ENCODE measurements around the gene CAMTA1. TPM values are rescaled to one million over a fixed set of nuclear protein-coding genes. Genes with fewer than 3 reads are reported as not detected.

CAMTA1 gene
- total RNA-seq, 1 donor from 2014 or later = 114 TPM

- intact Hi-C loops (cut with DNase I) = no loop called here
- no peak for DNase-seq (ENCODE audit: low spot score)
These were observed 318.1 kb downstream of the CAMTA1 start for GRCh38 chr1:7103361-7103782.

DNA sequence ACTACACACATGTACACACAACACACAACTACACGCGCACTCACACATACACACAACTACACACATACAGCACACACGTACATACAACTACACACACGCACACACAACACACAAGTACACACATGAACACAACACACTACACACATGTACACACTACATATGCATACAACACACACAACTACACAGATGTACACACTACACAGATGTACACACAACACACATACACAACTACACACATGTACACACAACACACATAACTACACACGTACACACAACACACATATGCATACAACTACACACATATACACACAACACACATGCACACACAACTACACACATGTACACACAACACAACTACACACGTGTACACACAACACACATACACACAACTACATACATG, 318.6 kb downstream of the CAMTA1 start:
- no peak for DNase-seq (ENCODE audit: low spot score)
- intact Hi-C loops (cut with DNase I) = no loop called here

GRCh38 chr1:7104339-7104738, 319.1 kb downstream of the CAMTA1 start:
- intact Hi-C loops (cut with DNase I) = no loop called here
- no peak for DNase-seq (ENCODE audit: low spot score)

DNA sequence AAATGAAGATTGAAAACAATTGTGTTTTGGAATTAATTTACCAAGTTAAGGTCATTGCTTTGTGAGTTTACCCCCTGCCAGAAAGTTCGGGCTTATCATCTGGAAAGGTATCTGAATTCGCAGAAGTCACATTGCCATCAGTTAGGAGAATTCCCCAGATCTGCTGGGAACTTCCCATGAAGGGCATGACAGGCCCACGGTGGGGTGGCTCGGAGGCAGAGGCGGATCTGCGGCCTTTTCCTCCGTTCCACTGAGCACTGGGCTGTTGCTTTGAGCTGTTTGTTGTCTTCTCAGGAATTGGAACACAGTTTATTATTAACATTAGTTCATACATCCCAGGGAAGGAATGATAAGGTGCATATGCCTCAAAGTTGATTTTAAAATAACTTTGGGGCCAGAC, 320.0 kb downstream of the CAMTA1 start:
- DNase-seq (ENCODE audit: low spot score) = no peak
- intact Hi-C loops (cut with DNase I) = no loop called here

DNA sequence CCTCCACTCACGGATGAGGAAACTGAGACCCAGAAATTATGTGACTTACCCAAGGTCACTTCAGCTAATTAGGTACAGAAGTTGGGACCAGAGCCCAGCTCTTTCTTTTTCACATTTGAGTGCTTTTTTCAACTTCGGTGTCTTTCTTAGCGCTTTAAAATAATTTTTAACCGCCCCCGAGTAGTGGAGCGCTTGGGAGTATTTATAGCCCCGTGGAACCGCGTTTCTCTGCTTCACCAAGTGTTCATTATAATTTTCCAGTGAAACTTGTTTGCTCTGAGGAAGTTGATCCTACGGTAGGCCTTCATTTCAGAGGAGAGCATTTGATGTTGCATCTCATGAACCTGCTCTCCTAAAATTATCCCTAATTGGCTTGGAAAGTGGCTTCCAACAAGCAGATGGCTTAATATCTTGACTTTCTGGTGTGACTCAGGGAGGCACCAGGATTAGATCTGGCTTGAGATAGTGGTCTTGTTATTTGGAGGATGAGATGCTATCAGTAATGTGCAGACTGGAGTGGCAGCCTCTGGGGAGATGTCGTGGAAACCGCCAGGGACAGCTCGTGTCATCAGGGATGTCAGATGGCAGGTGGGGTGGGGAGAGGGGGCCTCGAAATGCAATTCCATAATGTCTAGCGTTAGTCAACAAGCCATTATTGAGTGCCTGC, 321.3 kb downstream of the CAMTA1 start:
- intact Hi-C loops (cut with DNase I) = no loop called here
- DNase-seq (ENCODE audit: low spot score) = no peak

DNA sequence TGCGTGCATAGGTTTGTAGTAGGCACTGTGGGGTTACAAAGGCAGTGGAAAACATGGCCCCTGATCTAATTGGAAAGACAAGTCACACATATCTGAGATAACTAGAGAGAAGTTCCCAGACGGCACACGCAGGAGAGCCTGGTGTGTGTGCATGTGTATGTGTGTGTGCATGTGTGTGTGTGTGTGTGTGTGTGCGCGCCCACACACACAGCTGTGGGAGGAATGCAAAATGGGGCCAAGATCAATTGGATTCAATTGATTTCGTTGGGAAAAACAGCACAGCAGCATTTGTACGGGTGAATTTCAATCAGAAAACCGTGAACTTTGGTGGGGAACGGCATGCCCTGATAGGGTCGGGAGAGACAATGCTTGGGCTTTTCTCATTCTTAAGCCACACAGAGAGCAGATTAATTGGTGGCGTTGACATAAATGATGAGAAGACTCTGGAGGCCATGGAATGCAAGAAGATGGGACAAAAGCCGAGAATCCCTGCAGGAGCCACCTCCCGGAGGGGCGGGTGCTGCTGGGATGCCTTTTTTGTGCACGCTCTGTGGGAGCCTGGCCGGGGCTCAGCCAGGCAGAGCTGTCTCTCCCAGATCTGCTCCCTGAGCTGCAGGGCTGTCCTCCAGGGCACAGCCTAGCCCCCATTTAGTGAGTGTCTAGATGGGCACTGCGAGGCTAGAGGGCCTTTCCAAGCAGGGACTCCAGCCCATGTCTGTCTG, 322.0 kb downstream of the CAMTA1 start:
- intact Hi-C loops (cut with DNase I) = no loop called here
- no peak for DNase-seq (ENCODE audit: low spot score)

- no peak for DNase-seq (ENCODE audit: low spot score)
- intact Hi-C loops (cut with DNase I) = no loop called here
These were observed 323.0 kb downstream of the CAMTA1 start for GRCh38 chr1:7108251-7108650.

DNA sequence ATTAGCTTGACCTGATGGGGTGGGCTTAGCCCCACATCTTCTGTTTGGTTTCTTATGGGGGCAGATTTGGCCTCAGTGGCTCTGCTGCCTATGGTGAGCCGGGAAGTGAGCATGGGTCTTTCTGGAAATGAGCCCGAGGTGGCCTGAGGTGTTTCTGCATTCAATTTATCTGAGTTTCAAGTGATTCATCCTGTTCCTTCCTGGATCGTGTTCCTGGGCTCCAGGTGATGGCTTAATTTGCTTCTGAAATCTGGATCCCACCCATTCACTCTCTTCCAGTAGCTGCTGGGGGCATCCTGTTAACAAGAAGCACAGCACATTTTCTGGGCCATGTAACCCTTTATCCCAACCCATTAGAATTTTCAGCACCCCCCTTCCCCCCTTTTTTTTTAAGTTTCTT, 324.6 kb downstream of the CAMTA1 start:
- intact Hi-C loops (cut with DNase I) = no loop called here
- no peak for DNase-seq (ENCODE audit: low spot score)

- no peak for DNase-seq (ENCODE audit: low spot score)
- intact Hi-C loops (cut with DNase I) = no loop called here
These were observed 325.1 kb downstream of the CAMTA1 start for GRCh38 chr1:7110321-7110720.

DNA sequence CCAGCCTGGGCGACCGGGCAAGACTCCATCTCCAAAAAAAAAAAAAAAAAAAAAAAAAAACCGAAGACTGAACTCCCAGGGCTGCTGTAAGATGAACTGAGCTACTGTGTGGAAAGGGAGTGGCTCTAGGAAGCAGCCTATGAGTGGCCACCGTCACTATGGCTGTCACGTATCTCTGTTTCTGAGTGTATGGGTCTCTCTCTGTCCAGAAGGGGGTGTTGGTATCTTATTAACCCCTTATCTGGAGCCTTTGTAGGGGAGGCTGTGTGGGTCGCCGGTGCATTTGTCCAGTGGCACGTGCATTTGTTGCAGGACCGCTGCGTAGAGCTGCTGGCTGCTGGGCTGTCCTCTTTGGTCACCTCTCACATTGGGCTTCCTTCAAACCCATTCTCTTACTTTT, 326.6 kb downstream of the CAMTA1 start:
- no peak for DNase-seq (ENCODE audit: low spot score)
- intact Hi-C loops (cut with DNase I) = no loop called here

GRCh38 chr1:7113136-7113535, 327.9 kb downstream of the CAMTA1 start:
- intact Hi-C loops (cut with DNase I) = no loop called here
- no peak for DNase-seq (ENCODE audit: low spot score)

DNA sequence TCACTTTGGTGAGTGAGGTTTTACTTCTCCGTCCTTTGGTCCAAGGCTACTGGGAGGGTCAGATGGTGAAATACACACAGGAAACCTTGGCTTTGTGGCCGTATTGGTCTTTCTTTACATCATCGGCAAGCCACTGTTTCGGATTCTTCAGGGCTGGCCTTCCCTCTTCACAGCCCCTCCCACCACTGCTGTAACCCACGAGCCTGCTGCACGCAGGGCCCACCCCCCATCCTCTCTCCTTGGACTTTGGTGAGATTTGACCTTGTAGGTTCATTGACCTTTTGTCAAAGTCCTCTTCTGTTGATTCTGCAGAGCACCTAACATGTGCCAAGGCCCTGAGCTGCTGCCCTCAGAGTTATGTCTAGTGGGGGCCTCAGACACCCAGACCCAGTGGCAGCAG, 328.6 kb downstream of the CAMTA1 start:
- no peak for DNase-seq (ENCODE audit: low spot score)
- intact Hi-C loops (cut with DNase I) = no loop called here

DNA sequence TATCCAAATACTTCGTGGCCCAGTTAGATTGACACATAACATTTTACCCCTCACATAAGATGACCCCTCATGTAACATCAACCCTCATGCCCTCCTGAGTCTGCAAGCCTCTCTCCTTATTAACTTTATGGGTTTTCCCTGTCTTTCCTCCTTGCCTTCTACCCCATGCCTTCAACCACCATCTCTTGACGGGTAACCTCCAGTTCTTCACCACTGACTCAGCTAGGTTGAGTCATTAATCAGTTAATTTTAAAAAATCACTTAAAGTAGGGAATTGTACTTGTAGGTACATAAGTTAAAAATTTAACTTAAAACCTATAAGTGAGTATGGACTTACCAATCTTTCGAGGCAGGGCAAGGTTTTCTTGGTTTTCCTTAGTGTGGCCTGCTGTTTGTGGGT, 330.7 kb downstream of the CAMTA1 start:
- intact Hi-C loops (cut with DNase I) = no loop called here
- no peak for DNase-seq (ENCODE audit: low spot score)

DNA sequence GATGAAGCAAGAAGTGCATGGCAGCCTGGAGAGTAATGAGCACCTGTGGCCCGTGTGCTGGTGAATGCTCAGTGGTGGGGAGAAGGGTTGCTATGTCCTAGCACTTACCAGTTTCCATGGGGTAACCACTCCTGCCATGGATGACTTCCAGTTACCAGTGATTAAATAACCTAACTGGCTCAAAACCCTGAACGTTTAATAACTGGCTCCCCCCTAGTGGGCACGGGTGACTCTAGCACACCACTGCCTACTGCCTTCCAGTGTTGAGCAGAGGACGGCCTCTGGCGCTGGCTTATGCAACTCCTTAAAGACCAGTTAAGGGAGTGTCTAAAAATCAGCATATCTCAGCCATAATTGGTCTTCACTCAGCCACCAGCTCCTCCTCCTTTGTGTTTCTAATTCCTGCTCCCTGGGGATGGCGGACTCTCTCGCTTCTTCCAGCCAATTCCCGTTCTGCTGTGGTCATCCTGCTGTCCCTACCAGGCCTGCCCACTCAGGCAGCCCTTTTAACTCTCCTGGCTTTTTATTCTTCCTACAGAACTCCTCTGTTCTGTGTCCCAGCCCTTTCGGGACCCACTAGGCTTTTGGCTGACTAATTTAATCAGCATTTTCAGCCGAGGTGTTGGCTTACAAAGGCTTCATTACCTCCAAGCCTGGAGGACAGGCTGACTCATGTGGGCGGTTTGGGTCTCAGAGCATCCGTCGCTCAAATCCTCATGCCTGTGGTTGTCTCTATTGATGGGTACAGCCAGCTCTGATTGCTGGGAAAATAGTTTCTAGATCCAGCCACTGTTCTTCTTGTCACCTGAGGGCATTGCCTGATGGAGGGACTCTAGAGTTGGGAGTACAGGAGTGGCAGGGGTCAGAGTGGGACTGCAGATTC, 332.4 kb downstream of the CAMTA1 start:
- intact Hi-C loops (cut with DNase I) = no loop called here
- no peak for DNase-seq (ENCODE audit: low spot score)

DNA sequence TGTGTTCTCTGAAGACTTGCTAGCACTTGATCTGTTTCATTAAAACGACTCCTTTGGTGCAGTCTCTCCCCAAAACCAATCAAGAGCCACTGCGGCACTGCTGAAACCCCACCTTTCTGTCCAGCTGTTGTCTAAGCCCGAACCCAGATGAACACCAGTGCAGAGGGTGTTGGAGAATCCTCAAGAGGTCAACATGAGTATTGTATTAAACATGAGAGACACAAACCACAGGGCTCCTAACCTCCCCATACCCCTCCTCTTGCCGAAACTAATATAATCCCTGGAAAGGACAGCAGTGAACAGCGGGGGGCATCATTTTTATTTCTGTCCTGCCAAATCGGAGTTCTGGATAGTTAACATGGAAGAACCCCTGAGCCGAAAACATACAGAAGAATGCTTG, 333.9 kb downstream of the CAMTA1 start:
- DNase-seq (ENCODE audit: low spot score) = no peak
- intact Hi-C loops (cut with DNase I) = no loop called here

DNA sequence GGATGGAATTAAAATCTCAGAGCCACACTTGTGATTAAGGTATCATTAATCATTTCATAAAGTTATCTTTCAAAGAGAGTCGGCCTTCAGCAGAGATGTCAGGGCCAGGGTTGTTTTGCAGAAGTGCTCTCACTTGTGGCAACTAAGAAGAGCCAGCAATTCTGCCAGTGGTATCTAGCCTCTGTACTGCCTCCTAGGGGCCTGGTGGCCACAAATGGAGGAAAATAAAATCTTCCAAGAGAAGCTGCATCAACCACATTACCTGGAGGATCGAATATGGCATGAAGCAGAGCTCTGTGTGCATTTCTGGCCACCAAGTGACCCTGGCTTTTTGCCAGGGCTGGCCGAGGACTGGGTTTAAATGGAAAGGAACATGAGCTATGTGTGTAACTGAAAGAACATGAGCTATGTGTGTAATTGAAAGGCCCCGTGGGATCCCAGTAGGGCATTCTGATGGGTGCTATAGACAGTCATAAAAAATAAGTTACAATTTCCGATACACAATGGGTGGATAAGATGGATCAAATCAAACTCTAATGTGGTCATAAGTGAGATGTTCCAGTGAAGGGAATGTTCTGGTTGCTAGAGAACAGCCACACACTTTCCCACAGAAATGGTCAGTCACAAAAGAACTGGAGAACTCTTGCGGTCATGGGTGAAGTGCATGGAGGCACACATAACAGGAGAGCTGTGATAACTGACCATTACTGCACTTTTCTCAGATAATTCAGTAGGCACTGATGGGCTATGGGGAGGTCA, 335.8 kb downstream of the CAMTA1 start:
- intact Hi-C loops (cut with DNase I) = no loop called here
- DNase-seq (ENCODE audit: low spot score) = no peak

DNA sequence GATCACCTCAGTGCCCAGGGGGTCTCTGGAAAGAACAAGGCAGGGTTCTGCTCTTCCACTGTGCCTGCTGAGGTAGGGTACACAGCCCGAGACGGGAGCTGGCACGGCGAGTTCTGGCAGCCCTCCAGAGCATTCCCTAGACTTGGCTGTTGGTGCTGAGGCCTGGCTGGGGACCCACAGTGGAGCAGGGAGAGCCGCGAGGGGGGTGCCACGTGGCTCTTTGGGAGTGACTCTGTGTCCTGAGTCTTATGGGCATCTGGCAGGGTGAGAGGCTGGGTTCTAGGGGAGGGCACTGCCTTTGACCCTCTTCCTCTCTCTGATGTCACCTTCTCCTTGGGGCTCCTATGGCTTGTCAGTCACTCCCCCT, 336.4 kb downstream of the CAMTA1 start:
- intact Hi-C loops (cut with DNase I) = no loop called here
- DNase-seq (ENCODE audit: low spot score) = peak; percentile 88

DNA sequence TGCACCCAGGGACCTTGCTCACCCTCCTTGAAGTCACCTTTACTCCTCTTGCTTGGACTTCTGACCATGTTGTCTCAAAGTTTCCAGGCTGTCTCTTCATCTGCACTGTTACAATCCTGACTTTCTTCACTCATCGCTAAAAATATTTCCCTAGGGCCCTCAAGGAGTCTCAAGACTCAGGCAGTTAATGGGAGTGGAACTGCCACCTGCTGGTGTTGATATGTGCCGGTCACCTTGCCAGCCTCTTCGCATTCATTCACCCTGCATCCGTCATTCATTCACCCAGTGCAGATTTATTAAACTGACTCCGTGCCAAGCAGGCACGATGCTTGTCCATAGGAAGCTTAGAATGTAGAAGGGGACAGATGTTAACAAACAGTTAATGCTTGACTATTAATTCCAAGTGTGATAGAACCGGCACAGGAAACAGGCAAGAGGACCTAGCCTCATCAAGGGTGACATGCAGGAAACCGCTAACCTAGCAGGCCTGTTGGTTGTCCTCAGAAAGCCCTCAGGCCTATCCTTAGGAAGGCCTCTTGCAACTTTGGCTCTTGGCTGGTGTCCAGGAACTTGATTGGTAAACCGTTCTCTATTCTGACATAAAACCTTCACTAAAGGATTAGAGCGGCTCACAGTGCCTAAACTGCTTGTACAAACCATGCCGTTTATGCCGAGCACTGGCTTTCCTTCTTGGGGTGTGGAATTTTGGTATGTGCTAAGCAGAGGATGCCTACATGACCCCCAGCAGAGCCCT, 342.2 kb downstream of the CAMTA1 start:
- intact Hi-C loops (cut with DNase I) = no loop called here

DNA sequence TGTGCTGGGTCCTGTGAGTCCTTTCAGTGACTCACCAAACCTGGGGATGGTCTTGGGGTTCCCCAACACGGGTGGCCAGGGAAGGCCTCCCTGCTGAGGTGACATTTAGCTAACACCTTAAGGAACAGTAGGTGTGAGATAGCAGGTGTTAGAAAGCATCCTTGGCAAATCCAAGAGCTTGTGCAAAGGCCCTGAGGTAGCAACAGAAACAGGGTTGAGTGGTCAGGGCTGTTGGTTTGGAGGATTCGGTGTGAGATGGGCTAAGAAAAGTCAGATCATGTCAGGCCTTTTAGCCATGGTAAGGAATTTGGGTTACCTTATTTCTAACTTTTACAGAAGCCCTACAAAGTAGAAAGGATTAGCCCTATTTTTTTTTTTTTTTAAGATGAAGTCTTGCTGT, 343.0 kb downstream of the CAMTA1 start:
- intact Hi-C loops (cut with DNase I) = no loop called here
- no peak for DNase-seq (ENCODE audit: low spot score)

More for the DNA sequence above, 342.2 kb downstream of the CAMTA1 start:
- no peak for DNase-seq (ENCODE audit: low spot score)
